SK-N-MC (cell line): ENCODE data around the gene ZNF182.

Source experiments
- EZH2 ChIP-seq: fragments of 200-600 bp; sonication (generic); IDR thresholded peaks from one replicate; pipeline ENCODE4 v1.6.1; 2017; ENCODE audit warnings: antibody characterized with exemption
- POLR2AphosphoS5 ChIP-seq: IDR thresholded peaks from 2 replicates; pipeline ENCODE4 v1.6.1; 2012; ENCODE audit warnings: mild to moderate bottlenecking, low read depth, low read length, borderline replicate concordance

DNA sequence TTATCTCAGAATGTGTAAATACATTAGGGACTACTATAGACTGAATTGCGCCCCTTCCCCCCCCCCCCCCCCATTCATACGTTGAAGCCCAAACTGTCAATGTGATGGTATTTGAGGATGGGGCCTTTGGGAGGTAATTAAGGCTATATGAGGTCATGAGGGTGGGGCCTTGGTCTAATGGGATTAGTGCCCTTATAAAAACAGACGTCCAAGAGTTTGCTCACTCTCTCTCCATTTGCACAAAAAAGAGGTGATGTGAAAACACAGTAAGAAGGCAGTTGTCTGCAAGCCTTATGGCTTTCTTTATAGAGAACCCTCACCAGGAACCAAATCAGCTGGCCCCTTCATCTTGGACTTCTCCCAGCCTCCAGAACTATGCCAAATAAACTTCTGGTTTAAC is 18.3 kb upstream of the ZNF182 start:
- no peak for TF ChIP-seq EZH2
- no peak for TF ChIP-seq POLR2AphosphoS5
